Ovary (tissue), 3 donors: ENCODE data around the gene ASB11.

Experiments
- EP300 ChIP-seq: sonication (generic); formaldehyde crosslinking; IDR thresholded peaks from one replicate; pipeline ENCODE4 v1.6.1; 2017; ENCODE audit warnings: antibody characterized with exemption
- POLR2A ChIP-seq: fragments of 450-650 bp; IDR thresholded peaks from one replicate; pipeline ENCODE4 v1.6.1; 2017; ENCODE audit warnings: antibody characterized with exemption, mild to moderate bottlenecking, moderate library complexity
- TF ChIP-seq, protein P1 (sequence below), 3 donors: fragments of 450-650 bp in 2 of 3; fragments of 200-600 bp in 1 of 3; IDR thresholded peaks; one replicate each; pipeline versions ENCODE4 v1.5.1 to v1.8.0; 2016 to 2022; ENCODE audit warnings: antibody characterized with exemption in 3 of 3, mild to moderate bottlenecking in 1 of 3
- donor health status: DM: no; HTN: no; CAD: no.

DNA sequence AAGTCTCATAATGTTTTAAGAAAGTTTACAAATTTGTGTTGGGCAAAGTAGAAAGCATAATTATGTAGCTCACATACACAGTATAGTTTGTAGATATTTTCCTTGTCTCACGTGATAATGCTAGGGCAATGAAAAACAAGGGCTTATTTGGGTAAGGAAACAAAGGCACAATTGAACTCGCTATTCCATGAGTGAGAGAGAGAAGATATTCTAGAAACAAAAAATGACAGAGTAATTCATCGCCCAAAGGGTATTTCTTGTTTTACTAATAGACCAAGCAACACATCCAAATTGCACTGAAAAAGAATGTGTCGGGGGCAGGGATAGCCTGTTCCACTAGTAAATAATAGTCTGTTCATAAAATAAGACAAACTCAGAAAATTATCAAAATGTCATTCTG lies 3.6 kb upstream of the ASB11 start:
- TF ChIP-seq POLR2A (no peak), EP300 (no peak)
- TF ChIP-seq, protein P1, sequence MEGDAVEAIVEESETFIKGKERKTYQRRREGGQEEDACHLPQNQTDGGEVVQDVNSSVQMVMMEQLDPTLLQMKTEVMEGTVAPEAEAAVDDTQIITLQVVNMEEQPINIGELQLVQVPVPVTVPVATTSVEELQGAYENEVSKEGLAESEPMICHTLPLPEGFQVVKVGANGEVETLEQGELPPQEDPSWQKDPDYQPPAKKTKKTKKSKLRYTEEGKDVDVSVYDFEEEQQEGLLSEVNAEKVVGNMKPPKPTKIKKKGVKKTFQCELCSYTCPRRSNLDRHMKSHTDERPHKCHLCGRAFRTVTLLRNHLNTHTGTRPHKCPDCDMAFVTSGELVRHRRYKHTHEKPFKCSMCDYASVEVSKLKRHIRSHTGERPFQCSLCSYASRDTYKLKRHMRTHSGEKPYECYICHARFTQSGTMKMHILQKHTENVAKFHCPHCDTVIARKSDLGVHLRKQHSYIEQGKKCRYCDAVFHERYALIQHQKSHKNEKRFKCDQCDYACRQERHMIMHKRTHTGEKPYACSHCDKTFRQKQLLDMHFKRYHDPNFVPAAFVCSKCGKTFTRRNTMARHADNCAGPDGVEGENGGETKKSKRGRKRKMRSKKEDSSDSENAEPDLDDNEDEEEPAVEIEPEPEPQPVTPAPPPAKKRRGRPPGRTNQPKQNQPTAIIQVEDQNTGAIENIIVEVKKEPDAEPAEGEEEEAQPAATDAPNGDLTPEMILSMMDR (IDR thresholded peaks at IDR 0.05) = no peak
